Gastroesophageal sphincter (tissue), 4 donors: Measurements from ENCODE around the gene CRYBA2. TPM values are rescaled to one million over a fixed set of nuclear protein-coding genes. Genes with fewer than 3 reads are reported as not detected.

Experiments used
- ATAC-seq: fragments of 150-250 bp; one replicate; pipeline ENCODE4 v1.9.1; 2016; ENCODE audit warnings: mild to moderate bottlenecking, moderate library complexity
- H3K27ac ChIP-seq, 4 donors: fragments of 200-600 bp; sonication (generic) in 3 of 4; 1 replicate in 3 of 4; 2 replicates in 1 of 4; pipeline ENCODE4 v1.5.1; 2016 to 2019
- H3K27me3 ChIP-seq: fragments of 200-600 bp; sonication (generic); one replicate; pipeline ENCODE4 v1.5.1; 2019
- H3K36me3 ChIP-seq, 2 donors: fragments of 200-600 bp; sonication (generic); one replicate each; pipeline ENCODE4 v1.5.1; 2019; ENCODE audit warnings: control low read depth in 1 of 2
- H3K4me1 ChIP-seq, 3 donors: fragments of 200-600 bp; sonication (generic); 1 replicate in 2 of 3; 2 replicates in 1 of 3; pipeline ENCODE4 v1.5.1; 2016 to 2019; ENCODE audit warnings: control low read depth in 2 of 3
- H3K4me3 ChIP-seq, 2 donors: fragments of 200-600 bp; sonication (generic); one replicate each; pipeline ENCODE4 v1.5.1; 2019; ENCODE audit warnings: mild to moderate bottlenecking in 1 of 2, moderate library complexity in 1 of 2
- H3K9me3 ChIP-seq, 3 donors: fragments of 200-600 bp; sonication (generic); one replicate each; pipeline ENCODE4 v1.5.1; 2017 to 2019; ENCODE audit warnings: control low read depth in 2 of 3
- CTCF ChIP-seq, 4 experiments: fragments of 200-600 bp in 2 of 4; fragments of 450-650 bp in 2 of 4; sonication (generic) in 1 of 4; IDR thresholded peaks; one replicate each; pipeline ENCODE4 v1.5.1; 2017 to 2019; ENCODE audit warnings: antibody characterized with exemption in 4 of 4, mild to moderate bottlenecking in 2 of 4, moderate library complexity in 2 of 4
- EP300 ChIP-seq: sonication (generic); formaldehyde crosslinking; IDR thresholded peaks from one replicate; pipeline ENCODE4 v1.6.1; 2017; ENCODE audit warnings: antibody characterized with exemption, mild to moderate bottlenecking
- POLR2A ChIP-seq, 2 donors: fragments of 450-650 bp; IDR thresholded peaks; one replicate each; pipeline ENCODE4 v1.6.1; 2017; ENCODE audit warnings: antibody characterized with exemption in 2 of 2, mild to moderate bottlenecking in 2 of 2, moderate library complexity in 1 of 2
- POLR2AphosphoS5 ChIP-seq: sonication (generic); formaldehyde crosslinking; IDR thresholded peaks from one replicate; pipeline ENCODE4 v1.6.1; 2017; ENCODE audit warnings: antibody characterized with exemption
- WGBS, 2 donors: methylation state at CpG; one replicate each; pipeline ENCODE4 v1.1.5; 2018; ENCODE audit warnings: low coverage in 1 of 2; 5-methylcytosine and 5-hydroxymethylcytosine counted together
- total RNA-seq, 4 donors: library from RNA; depleted of rRNA; stranded (reverse); fragments of >200 nt; gene quantifications; one replicate each; pipeline ENCODE4 v1.1.0, GENCODE V29; 2016

CRYBA2 gene
- total RNA-seq, 4 donors from 2014 or later = not detected

GRCh38 chr2:219028141-219028540 is 34.9 kb upstream of the CRYBA2 start:
- no peak overlapping the region for H3K4me3 ChIP-seq
- WGBS, 2 donors = 17% methylated on average over 1 of the region's 5 CpGs; no CpG with 5 or more reads in 1 of the 2 donors

GRCh38 chr2:219027511-219028055 is 34.4 kb upstream of the CRYBA2 start:
- no peaks in the 10 kb centered on the region for H3K9me3 ChIP-seq
- peaks cover 51% of the 10 kb centered on the region for H3K27me3 ChIP-seq
- no peak overlapping the region for H3K27ac ChIP-seq
- no peak for TF ChIP-seq CTCF (IDR thresholded peaks at IDR 0.05)
- TF ChIP-seq EP300 = no peak
- no peak for TF ChIP-seq POLR2AphosphoS5
- TF ChIP-seq POLR2A (IDR thresholded peaks at IDR 0.05) = no peak
- no peaks in the 10 kb centered on the region for H3K36me3 ChIP-seq
- H3K4me3 ChIP-seq = no peak overlapping the region
- H3K4me1 ChIP-seq = no peaks in the 10 kb centered on the region
- no peak for ATAC-seq
- WGBS, 2 donors = 90 to 100% methylated on average over 1 to 8 of the region's 22 CpGs

More at GRCh38 chr2:219028141-219028540, 34.9 kb upstream of the CRYBA2 start:
- H3K9me3 ChIP-seq = no peaks in the 10 kb centered on the region
- peaks cover 56% of the 10 kb centered on the region for H3K27me3 ChIP-seq
- H3K27ac ChIP-seq = no peak overlapping the region
- no peaks in the 10 kb centered on the region for H3K4me1 ChIP-seq
- H3K36me3 ChIP-seq = no peaks in the 10 kb centered on the region
- TF ChIP-seq POLR2AphosphoS5 (no peak), EP300 (no peak), CTCF (IDR thresholded peaks at IDR 0.05) (no peak), POLR2A (IDR thresholded peaks at IDR 0.05) (no peak)
- ATAC-seq = no peak

DNA sequence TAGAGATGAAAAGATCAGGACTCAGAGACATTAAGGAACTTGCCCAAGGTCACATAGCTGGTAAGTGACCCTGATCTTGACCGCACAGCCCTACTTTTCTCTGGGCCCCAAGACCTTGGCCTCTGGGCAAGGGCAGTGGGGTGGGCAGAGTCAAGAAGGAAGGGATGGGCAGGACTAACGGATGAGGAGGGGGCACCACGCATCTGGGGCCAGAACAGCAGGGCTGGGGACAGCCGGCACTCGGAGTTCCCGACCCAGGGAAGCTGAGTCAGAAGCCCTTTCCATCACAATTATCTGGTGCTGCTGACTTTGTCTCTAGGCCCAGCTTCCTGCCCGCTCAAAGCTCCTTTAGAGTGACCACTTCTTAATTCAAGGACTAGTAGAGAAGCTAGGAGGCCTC is 33.7 kb upstream of the CRYBA2 start:
- Histone ChIP-seq H3K27me3 (peaks cover 49% of the 10 kb centered on the region), H3K36me3 (no peaks in the 10 kb centered on the region), H3K4me1 (no peaks in the 10 kb centered on the region), H3K27ac (no peak overlapping the region), H3K4me3 (no peak overlapping the region), H3K9me3 (no peaks in the 10 kb centered on the region)
- TF ChIP-seq POLR2A (IDR thresholded peaks at IDR 0.05) (no peak), CTCF (IDR thresholded peaks at IDR 0.05) (no peak), POLR2AphosphoS5 (no peak), EP300 (no peak)
- WGBS, 2 donors = 56 to 75% methylated on average over 3 to 7 of the region's 7 CpGs
- ATAC-seq = no peak

DNA sequence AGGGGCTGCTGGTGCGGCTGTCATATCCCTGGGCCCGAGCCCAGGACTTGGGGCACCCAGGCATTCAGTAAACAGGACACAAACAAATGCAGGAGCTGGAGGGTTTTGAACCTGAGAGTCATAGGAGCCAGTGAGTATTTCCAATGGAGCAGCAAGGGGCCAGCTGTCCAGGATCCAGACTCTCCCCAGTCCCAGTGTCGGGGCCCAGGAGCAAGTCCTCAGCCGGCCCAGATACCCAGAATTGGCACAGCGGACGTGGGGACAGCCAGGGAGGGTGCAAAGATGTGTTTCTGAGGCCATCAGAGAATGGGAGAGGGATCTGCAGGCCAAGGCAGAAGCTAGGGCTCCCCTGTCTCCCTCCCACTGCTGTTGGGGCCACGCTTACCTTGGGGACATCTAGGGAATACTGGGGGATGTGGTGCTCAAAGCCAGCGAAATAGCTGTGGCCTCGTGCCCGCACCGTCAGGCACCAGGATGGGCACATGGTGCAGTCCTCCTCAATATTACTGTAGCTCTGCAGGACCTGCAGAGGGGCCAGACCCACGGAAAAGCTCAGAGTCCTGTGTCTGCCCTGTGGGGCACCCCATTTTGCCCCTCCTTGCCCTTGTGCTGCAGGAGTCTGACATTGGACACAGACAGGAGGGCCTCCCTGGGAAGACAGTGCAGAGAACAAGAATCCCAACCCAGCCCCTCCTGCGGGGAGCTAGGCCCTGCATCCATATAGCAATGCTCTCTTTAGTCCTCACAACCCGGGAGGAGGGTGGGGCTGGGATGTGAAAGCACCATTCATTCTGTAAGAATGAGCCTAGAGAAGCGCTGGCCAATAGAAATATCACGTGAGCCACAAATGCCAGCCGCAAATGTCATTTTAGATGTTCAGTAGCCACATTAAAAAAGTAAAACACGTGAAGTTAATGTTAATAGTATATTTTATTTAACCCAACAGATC is 32.7 kb upstream of the CRYBA2 start:
- no peaks in the 10 kb centered on the region for H3K9me3 ChIP-seq
- TF ChIP-seq POLR2AphosphoS5 (no peak), CTCF (IDR thresholded peaks at IDR 0.05) (no peak), EP300 (no peak), POLR2A (IDR thresholded peaks at IDR 0.05) (no peak)
- 70 to 87% methylated on average over 6 to 8 of the region's 18 CpGs for WGBS, 2 donors
- no peak overlapping the region for H3K27ac ChIP-seq
- no peaks in the 10 kb centered on the region for H3K36me3 ChIP-seq
- H3K4me1 ChIP-seq = no peaks in the 10 kb centered on the region
- no peak for ATAC-seq
- H3K27me3 ChIP-seq = peaks cover 47% of the 10 kb centered on the region
- no peak overlapping the region for H3K4me3 ChIP-seq
